HepG2 (cell line): ENCODE results near the gene CCDC38. TPM values are rescaled to one million over a fixed set of nuclear protein-coding genes. Genes with fewer than 3 reads are reported as not detected.
A peak's percentile ranks its signal among the peaks of the same experiment; 100 is the strongest.

ENCODE experiments used
- BRCA1 ChIP-seq: sonication (generic); formaldehyde crosslinking; IDR thresholded peaks from 2 replicates; pipeline ENCODE4 v1.4.0; 2020; ENCODE audit warnings: missing genetic modification reagents
- GPN1 ChIP-seq: sonication (generic); formaldehyde crosslinking; IDR thresholded peaks from 2 replicates; pipeline ENCODE4 v1.5.1; 2020; ENCODE audit warnings: missing genetic modification reagents, borderline replicate concordance
- KLF6 ChIP-seq: IDR thresholded peaks from 2 replicates; pipeline ENCODE4 v1.8.0; 2016; ENCODE audit warnings: missing biosample characterization, missing genetic modification reagents
- MED13 ChIP-seq: sonication (generic); formaldehyde crosslinking; IDR thresholded peaks from 2 replicates; pipeline ENCODE4 v1.5.0; 2020; ENCODE audit warnings: missing genetic modification reagents
- PHF5A ChIP-seq: IDR thresholded peaks from one replicate; pipeline ENCODE4 v1.6.1; 2018; ENCODE audit warnings: low read depth, missing genetic modification reagents; ENCODE audit not compliant: unreplicated experiment
- PLRG1 ChIP-seq: fragments of 450-650 bp; conservative IDR thresholded peaks from 2 replicates; pipeline ENCODE4 v1.6.1; 2016
- SIX4 ChIP-seq: sonication (generic); formaldehyde crosslinking; IDR thresholded peaks from 2 replicates; pipeline ENCODE4 v1.4.0; 2020; ENCODE audit warnings: missing genetic modification reagents
- SOX13 ChIP-seq, 3 experiments: fragments of 450-650 bp in 1 of 3; sonication (generic) in 1 of 3; formaldehyde crosslinking in 1 of 3; IDR thresholded peaks in 2 of 3; conservative IDR thresholded peaks in 1 of 3; 2 replicates each; pipeline versions ENCODE4 v1.5.0 to v1.6.1; 2016 to 2020; ENCODE audit warnings: antibody characterized with exemption in 1 of 3, mild to moderate bottlenecking in 1 of 3, missing compliant biosample characterization in 1 of 3, missing genetic modification reagents in 1 of 3, moderate library complexity in 1 of 3
- TARDBP ChIP-seq: sonication (generic); formaldehyde crosslinking; IDR thresholded peaks from 2 replicates; pipeline ENCODE4 v1.8.0; 2022; ENCODE audit warnings: mild to moderate bottlenecking, missing genetic modification reagents
- ZNF446 ChIP-seq: sonication (generic); formaldehyde crosslinking; IDR thresholded peaks from 2 replicates; pipeline ENCODE4 v1.5.0; 2020; ENCODE audit warnings: mild to moderate bottlenecking, missing genetic modification reagents
- ZNF501 ChIP-seq: sonication (generic); formaldehyde crosslinking; IDR thresholded peaks from 2 replicates; pipeline ENCODE4 v1.5.1; 2020; ENCODE audit warnings: mild to moderate bottlenecking, moderate library complexity, missing genetic modification reagents
- ZNF589 ChIP-seq: sonication (generic); formaldehyde crosslinking; conservative IDR thresholded peaks from 2 replicates; pipeline ENCODE4 v1.8.0; 2022; ENCODE audit warnings: mild to moderate bottlenecking, moderate library complexity, missing genetic modification reagents
- ZNF710 ChIP-seq: sonication (generic); formaldehyde crosslinking; IDR thresholded peaks from 2 replicates; pipeline ENCODE4 v1.5.0; 2020; ENCODE audit warnings: mild to moderate bottlenecking, missing genetic modification reagents, borderline replicate concordance
- polyA plus RNA-seq, 8 experiments: library from polyadenylated mRNA; depleted of rRNA in 3 of 8; stranded (reverse) in 7 of 8; unstranded in 1 of 8; fragments of >200 nt; fragmentation: Illumina TruSeq in 4 of 8; extraction: Trizol in 4 of 8; gene quantifications; 2 replicates each; pipeline versions ENCODE4 v1.2.1 to v1.2.3, GENCODE V29; 2011 to 2016; ENCODE audit warnings: low read depth in 4 of 8, missing spikeins in 1 of 8, mixed read lengths in 1 of 8; ENCODE audit not compliant: insufficient read depth in 1 of 8
- total RNA-seq, 5 experiments: library from RNA; depleted of rRNA; stranded (reverse); fragments of >200 nt; fragmentation: Illumina TruSeq; extraction: Trizol; gene quantifications; 2 replicates each; pipeline ENCODE4 v1.2.3, GENCODE V29; 2016; ENCODE audit warnings: low read depth in 1 of 5
- TF ChIP-seq, protein P1 (sequence below): sonication (generic); formaldehyde crosslinking; IDR thresholded peaks from 2 replicates; pipeline ENCODE4 v1.8.1; 2023; ENCODE audit warnings: mild to moderate bottlenecking, missing genetic modification reagents
- TF ChIP-seq, protein P2 (sequence below): IDR thresholded peaks from 2 replicates; pipeline ENCODE4 v1.6.1; 2016
- TF ChIP-seq, protein P3 (sequence below): IDR thresholded peaks from 2 replicates; pipeline ENCODE4 v1.4.0; 2020; ENCODE audit warnings: mild to moderate bottlenecking, missing genetic modification reagents

CCDC38 gene
- total and polyA plus RNA-seq, 2 of the 13 experiments (the other 11 are each of a cell fraction or from before 2014, with no cell fraction given) = 0.24 to 0.32 TPM

GRCh38 chr12:95829395-95829794 lies 113.0 kb downstream of the CCDC38 start (continued):
- TF ChIP-seq SOX13 (IDR thresholded peaks at IDR 0.05) = no peak
- TF ChIP-seq SOX13 (CRISPR knock-in tag; conservative IDR thresholded peaks at IDR 0.05 in 1 of 2, IDR thresholded peaks at IDR 0.05 in 1 of 2) = peak in 1 of 2 experiments; percentile 25; a peak in 1 of 4 replicates
- no peak for TF ChIP-seq PHF5A (CRISPR knock-in tag)
- no peak for TF ChIP-seq MED13 (CRISPR knock-in tag)
- TF ChIP-seq ZNF589 (CRISPR knock-in tag) = no peak
- no peak for TF ChIP-seq TARDBP (CRISPR knock-in tag)
- no peak for TF ChIP-seq BRCA1 (CRISPR knock-in tag)
- TF ChIP-seq SIX4 (CRISPR knock-in tag) = no peak
- TF ChIP-seq GPN1 (CRISPR knock-in tag) = no peak
- TF ChIP-seq, protein P1, sequence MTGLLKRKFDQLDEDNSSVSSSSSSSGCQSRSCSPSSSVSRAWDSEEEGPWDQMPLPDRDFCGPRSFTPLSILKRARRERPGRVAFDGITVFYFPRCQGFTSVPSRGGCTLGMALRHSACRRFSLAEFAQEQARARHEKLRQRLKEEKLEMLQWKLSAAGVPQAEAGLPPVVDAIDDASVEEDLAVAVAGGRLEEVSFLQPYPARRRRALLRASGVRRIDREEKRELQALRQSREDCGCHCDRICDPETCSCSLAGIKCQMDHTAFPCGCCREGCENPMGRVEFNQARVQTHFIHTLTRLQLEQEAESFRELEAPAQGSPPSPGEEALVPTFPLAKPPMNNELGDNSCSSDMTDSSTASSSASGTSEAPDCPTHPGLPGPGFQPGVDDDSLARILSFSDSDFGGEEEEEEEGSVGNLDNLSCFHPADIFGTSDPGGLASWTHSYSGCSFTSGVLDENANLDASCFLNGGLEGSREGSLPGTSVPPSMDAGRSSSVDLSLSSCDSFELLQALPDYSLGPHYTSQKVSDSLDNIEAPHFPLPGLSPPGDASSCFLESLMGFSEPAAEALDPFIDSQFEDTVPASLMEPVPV = no peak
- TF ChIP-seq ZNF446 (CRISPR knock-in tag) = no peak
- no peak for TF ChIP-seq KLF6 (CRISPR knock-in tag)
- TF ChIP-seq, protein P2, sequence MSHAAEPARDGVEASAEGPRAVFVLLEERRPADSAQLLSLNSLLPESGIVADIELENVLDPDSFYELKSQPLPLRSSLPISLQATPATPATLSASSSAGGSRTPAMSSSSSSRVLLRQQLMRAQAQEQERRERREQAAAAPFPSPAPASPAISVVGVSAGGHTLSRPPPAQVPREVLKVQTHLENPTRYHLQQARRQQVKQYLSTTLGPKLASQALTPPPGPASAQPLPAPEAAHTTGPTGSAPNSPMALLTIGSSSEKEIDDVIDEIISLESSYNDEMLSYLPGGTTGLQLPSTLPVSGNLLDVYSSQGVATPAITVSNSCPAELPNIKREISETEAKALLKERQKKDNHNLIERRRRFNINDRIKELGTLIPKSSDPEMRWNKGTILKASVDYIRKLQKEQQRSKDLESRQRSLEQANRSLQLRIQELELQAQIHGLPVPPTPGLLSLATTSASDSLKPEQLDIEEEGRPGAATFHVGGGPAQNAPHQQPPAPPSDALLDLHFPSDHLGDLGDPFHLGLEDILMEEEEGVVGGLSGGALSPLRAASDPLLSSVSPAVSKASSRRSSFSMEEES (CRISPR knock-in tag) = no peak
- no peak for TF ChIP-seq PLRG1
- TF ChIP-seq, protein P3, sequence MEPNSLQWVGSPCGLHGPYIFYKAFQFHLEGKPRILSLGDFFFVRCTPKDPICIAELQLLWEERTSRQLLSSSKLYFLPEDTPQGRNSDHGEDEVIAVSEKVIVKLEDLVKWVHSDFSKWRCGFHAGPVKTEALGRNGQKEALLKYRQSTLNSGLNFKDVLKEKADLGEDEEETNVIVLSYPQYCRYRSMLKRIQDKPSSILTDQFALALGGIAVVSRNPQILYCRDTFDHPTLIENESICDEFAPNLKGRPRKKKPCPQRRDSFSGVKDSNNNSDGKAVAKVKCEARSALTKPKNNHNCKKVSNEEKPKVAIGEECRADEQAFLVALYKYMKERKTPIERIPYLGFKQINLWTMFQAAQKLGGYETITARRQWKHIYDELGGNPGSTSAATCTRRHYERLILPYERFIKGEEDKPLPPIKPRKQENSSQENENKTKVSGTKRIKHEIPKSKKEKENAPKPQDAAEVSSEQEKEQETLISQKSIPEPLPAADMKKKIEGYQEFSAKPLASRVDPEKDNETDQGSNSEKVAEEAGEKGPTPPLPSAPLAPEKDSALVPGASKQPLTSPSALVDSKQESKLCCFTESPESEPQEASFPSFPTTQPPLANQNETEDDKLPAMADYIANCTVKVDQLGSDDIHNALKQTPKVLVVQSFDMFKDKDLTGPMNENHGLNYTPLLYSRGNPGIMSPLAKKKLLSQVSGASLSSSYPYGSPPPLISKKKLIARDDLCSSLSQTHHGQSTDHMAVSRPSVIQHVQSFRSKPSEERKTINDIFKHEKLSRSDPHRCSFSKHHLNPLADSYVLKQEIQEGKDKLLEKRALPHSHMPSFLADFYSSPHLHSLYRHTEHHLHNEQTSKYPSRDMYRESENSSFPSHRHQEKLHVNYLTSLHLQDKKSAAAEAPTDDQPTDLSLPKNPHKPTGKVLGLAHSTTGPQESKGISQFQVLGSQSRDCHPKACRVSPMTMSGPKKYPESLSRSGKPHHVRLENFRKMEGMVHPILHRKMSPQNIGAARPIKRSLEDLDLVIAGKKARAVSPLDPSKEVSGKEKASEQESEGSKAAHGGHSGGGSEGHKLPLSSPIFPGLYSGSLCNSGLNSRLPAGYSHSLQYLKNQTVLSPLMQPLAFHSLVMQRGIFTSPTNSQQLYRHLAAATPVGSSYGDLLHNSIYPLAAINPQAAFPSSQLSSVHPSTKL (CRISPR knock-in tag) = peak; percentile 51; the same call in 1 of the 2 replicates
- TF ChIP-seq ZNF710 (CRISPR knock-in tag) = no peak
- TF ChIP-seq ZNF501 = no peak
